HepG2 (cell line): ENCODE data around the gene SLC25A23. TPM values are rescaled to one million over a fixed set of nuclear protein-coding genes. Genes with fewer than 3 reads are reported as not detected.

ENCODE experiments used
- DMAP1 ChIP-seq: IDR thresholded peaks from 2 replicates; pipeline ENCODE4 v1.6.1; 2016
- HES4 ChIP-seq: sonication (generic); formaldehyde crosslinking; IDR thresholded peaks from 2 replicates; pipeline ENCODE4 v1.9.0; 2021; ENCODE audit warnings: mild to moderate bottlenecking, missing genetic modification reagents, borderline replicate concordance
- HHEX ChIP-seq: IDR thresholded peaks from 2 replicates; pipeline ENCODE4 v1.6.1; 2016; ENCODE audit warnings: control low read depth
- HMGXB3 ChIP-seq: sonication (generic); formaldehyde crosslinking; IDR thresholded peaks from 2 replicates; pipeline ENCODE4 v1.4.0; 2020; ENCODE audit warnings: missing genetic modification reagents, borderline replicate concordance
- MAZ ChIP-seq, 2 experiments: sonication (generic) in 1 of 2; formaldehyde crosslinking in 1 of 2; IDR thresholded peaks; 2 replicates each; pipeline versions ENCODE4 v1.5.0 to v1.6.1; 2012 to 2020; ENCODE audit warnings: low read depth in 2 of 2, mild to moderate bottlenecking in 2 of 2, borderline replicate concordance in 1 of 2, improper control_type of control experiment in 1 of 2, low read length in 1 of 2, missing genetic modification reagents in 1 of 2, moderate library complexity in 1 of 2
- NFYB ChIP-seq: sonication (generic); formaldehyde crosslinking; IDR thresholded peaks from 2 replicates; pipeline ENCODE4 v1.4.0; 2020; ENCODE audit warnings: missing genetic modification reagents
- PREB ChIP-seq: sonication (generic); formaldehyde crosslinking; IDR thresholded peaks from 2 replicates; pipeline ENCODE4 v1.4.0; 2020; ENCODE audit warnings: missing genetic modification reagents
- RBM39 ChIP-seq: fragments of 200-400 bp; formaldehyde crosslinking; IDR thresholded peaks from one replicate; pipeline ENCODE4 v1.6.1; 2018; ENCODE audit warnings: antibody characterized with exemption, mild to moderate bottlenecking, low read depth, low read length; ENCODE audit not compliant: poor library complexity, severe bottlenecking
- REPIN1 ChIP-seq: sonication (generic); formaldehyde crosslinking; IDR thresholded peaks from 2 replicates; pipeline ENCODE4 v1.8.0; 2022; ENCODE audit warnings: missing genetic modification reagents, low read depth, mild to moderate bottlenecking, borderline replicate concordance
- REXO4 ChIP-seq: sonication (generic); formaldehyde crosslinking; IDR thresholded peaks from 2 replicates; pipeline ENCODE4 v1.8.0; 2022; ENCODE audit warnings: missing genetic modification reagents, mild to moderate bottlenecking, borderline replicate concordance
- SALL1 ChIP-seq: sonication (generic); formaldehyde crosslinking; IDR thresholded peaks from 2 replicates; pipeline ENCODE4 v1.8.0; 2022; ENCODE audit warnings: mild to moderate bottlenecking, missing genetic modification reagents
- SAP130 ChIP-seq: IDR thresholded peaks from 2 replicates; pipeline ENCODE4 v1.6.1; 2016; ENCODE audit warnings: low read depth
- SP4 ChIP-seq: sonication (generic); formaldehyde crosslinking; IDR thresholded peaks from 2 replicates; pipeline ENCODE4 v1.8.1; 2023; ENCODE audit warnings: mild to moderate bottlenecking, missing genetic modification reagents
- TFDP2 ChIP-seq: sonication (generic); formaldehyde crosslinking; IDR thresholded peaks from 2 replicates; pipeline ENCODE4 v1.4.0; 2020; ENCODE audit warnings: missing genetic modification reagents
- ZFYVE20 ChIP-seq: sonication (generic); formaldehyde crosslinking; IDR thresholded peaks from 2 replicates; pipeline ENCODE4 v1.8.0; 2023; ENCODE audit warnings: low read depth, mild to moderate bottlenecking, moderate library complexity, missing genetic modification reagents, borderline replicate concordance
- ZNF224 ChIP-seq: sonication (generic); formaldehyde crosslinking; IDR thresholded peaks from 2 replicates; pipeline ENCODE4 v1.5.0; 2020; ENCODE audit warnings: mild to moderate bottlenecking, missing genetic modification reagents
- ZNF354B ChIP-seq: sonication (generic); formaldehyde crosslinking; IDR thresholded peaks from 2 replicates; pipeline ENCODE4 v1.8.0; 2022; ENCODE audit warnings: mild to moderate bottlenecking, missing genetic modification reagents
- ZNF704 ChIP-seq: sonication (generic); formaldehyde crosslinking; IDR thresholded peaks from 2 replicates; pipeline ENCODE4 v1.8.1; 2023; ENCODE audit warnings: mild to moderate bottlenecking, inconsistent platforms, moderate library complexity, missing genetic modification reagents, borderline replicate concordance
- ZNF83 ChIP-seq: sonication (generic); formaldehyde crosslinking; IDR thresholded peaks from 2 replicates; pipeline ENCODE4 v1.4.0; 2020; ENCODE audit warnings: missing genetic modification reagents, mild to moderate bottlenecking, borderline replicate concordance
- polyA plus RNA-seq, 8 experiments: library from polyadenylated mRNA; depleted of rRNA in 3 of 8; stranded (reverse) in 7 of 8; unstranded in 1 of 8; fragments of >200 nt; fragmentation: Illumina TruSeq in 4 of 8; extraction: Trizol in 4 of 8; gene quantifications; 2 replicates each; pipeline versions ENCODE4 v1.2.1 to v1.2.3, GENCODE V29; 2011 to 2016; ENCODE audit warnings: low read depth in 4 of 8, missing spikeins in 1 of 8, mixed read lengths in 1 of 8; ENCODE audit not compliant: insufficient read depth in 1 of 8
- total RNA-seq, 5 experiments: library from RNA; depleted of rRNA; stranded (reverse); fragments of >200 nt; fragmentation: Illumina TruSeq; extraction: Trizol; gene quantifications; 2 replicates each; pipeline ENCODE4 v1.2.3, GENCODE V29; 2016; ENCODE audit warnings: low read depth in 1 of 5

Gene SLC25A23
- total and polyA plus RNA-seq, 2 of the 13 experiments (the other 11 are each of a cell fraction or from before 2014, with no cell fraction given) = 12.4 to 15.2 TPM

GRCh38 chr19:6424939-6425731 is 34.5 kb downstream of the SLC25A23 start (continued):
- peak; percentile 32 for TF ChIP-seq RBM39
- peak; percentile 81; the same call in 1 of the 2 replicates for TF ChIP-seq ZNF83 (CRISPR knock-in tag)
- TF ChIP-seq REXO4 (CRISPR knock-in tag) = no peak
- peak; percentile 44 for TF ChIP-seq SAP130 (CRISPR knock-in tag)
- TF ChIP-seq PREB (CRISPR knock-in tag) = no peak
- peak; percentile 99 for TF ChIP-seq SP4 (CRISPR knock-in tag)
- TF ChIP-seq ZFYVE20 = no peak
- no peak for TF ChIP-seq MAZ (IDR thresholded peaks at IDR 0.05; ENCODE audit: borderline replicate concordance, low read depth, low read length)
- TF ChIP-seq MAZ (CRISPR knock-in tag; IDR thresholded peaks at IDR 0.05; ENCODE audit: low read depth) = peak; percentile 7; the same call in 1 of the 2 replicates
- TF ChIP-seq HES4 (CRISPR knock-in tag) = no peak
- TF ChIP-seq ZNF354B (CRISPR knock-in tag) = 0 out of 2 replicates have a peak, but pooled peaks have one; percentile 42
- TF ChIP-seq DMAP1 (CRISPR knock-in tag) = no peak; the same call in 1 of the 2 replicates
- peak; percentile 89 for TF ChIP-seq TFDP2 (CRISPR knock-in tag)
- TF ChIP-seq SALL1 (CRISPR knock-in tag) = peak; percentile 62; the same call in 1 of the 2 replicates
- TF ChIP-seq REPIN1 = peak; percentile 47; the same call in 1 of the 2 replicates
- peak; percentile 94 for TF ChIP-seq NFYB
- TF ChIP-seq ZNF224 (CRISPR knock-in tag) = peak; percentile 71; the same call in 1 of the 2 replicates
- TF ChIP-seq HMGXB3 (CRISPR knock-in tag) = peak; percentile 71; the same call in 1 of the 2 replicates
- no peak for TF ChIP-seq HHEX (CRISPR knock-in tag)
- 0 out of 2 replicates have a peak, but pooled peaks have one; percentile 20 for TF ChIP-seq ZNF704
